ENCODE measurements around the gene ADGRA1.

The ADGRA1 gene

GRCh38 chr10:133068111-133069032, 19.4 kb upstream of the ADGRA1 start:
- Histone ChIP-seq H2BK120ac (ENCODE audit: low read depth, low read length) (no peak overlapping the region), H4K91ac (ENCODE audit: low read length) (no peak overlapping the region), H3K9me3 (ENCODE audit: control insufficient read depth, low read length) (no peaks in the 10 kb centered on the region), H2AFZ (ENCODE audit: low read depth, low read length) (no peak overlapping the region), H3K4ac (ENCODE audit: low read depth in 1 of 2, low read length in 2 of 2) (no peak overlapping the region), H3K27ac (ENCODE audit: low read length, poor library complexity, severe bottlenecking) (no peak overlapping the region), H3K9ac (ENCODE audit: low read length) (no peak overlapping the region), H3K4me2 (ENCODE audit: low read length, poor library complexity, severe bottlenecking) (no peak overlapping the region), H2BK15ac (ENCODE audit: low read depth, poor library complexity, severe bottlenecking) (no peak overlapping the region), H3K14ac (ENCODE audit: low read length in 2 of 2) (no peak overlapping the region), H3K36me3 (ENCODE audit: control insufficient read depth in 1 of 2, insufficient read depth in 2 of 2, low read depth in 1 of 2, low read length in 2 of 2) (no peaks in the 10 kb centered on the region), H3K23ac (ENCODE audit: low read length in 2 of 2) (no peak overlapping the region), H3K18ac (ENCODE audit: low read depth in 1 of 2, low read length in 2 of 2) (no peak overlapping the region), H3K27me3 (ENCODE audit: control insufficient read depth in 1 of 2, insufficient read depth in 1 of 2, low read length in 2 of 2) (peaks cover 0 to 27% of the 10 kb centered on the region in 2 experiments), H3K4me3 (ENCODE audit: insufficient read depth in 1 of 2, low read depth in 1 of 2, low read length in 2 of 2) (no peak overlapping the region), H2BK5ac (ENCODE audit: low read depth, low read length, poor library complexity, severe bottlenecking) (no peak overlapping the region), H2BK12ac (ENCODE audit: low read length in 2 of 2) (no peak overlapping the region), H3K79me1 (replicated peaks; ENCODE audit: low read length, poor library complexity, severe bottlenecking) (no peaks in the 10 kb centered on the region), H3K4me1 (ENCODE audit: control insufficient read depth, insufficient read depth, low read depth, low read length) (peaks cover 2% of the 10 kb centered on the region), H4K8ac (ENCODE audit: low read length) (no peak overlapping the region), H2AK5ac (ENCODE audit: low read length, severe bottlenecking) (no peak overlapping the region)
- DNase-seq: no peak
- WGBS: 82% methylated on average over 24 of the region's 24 CpGs

DNA sequence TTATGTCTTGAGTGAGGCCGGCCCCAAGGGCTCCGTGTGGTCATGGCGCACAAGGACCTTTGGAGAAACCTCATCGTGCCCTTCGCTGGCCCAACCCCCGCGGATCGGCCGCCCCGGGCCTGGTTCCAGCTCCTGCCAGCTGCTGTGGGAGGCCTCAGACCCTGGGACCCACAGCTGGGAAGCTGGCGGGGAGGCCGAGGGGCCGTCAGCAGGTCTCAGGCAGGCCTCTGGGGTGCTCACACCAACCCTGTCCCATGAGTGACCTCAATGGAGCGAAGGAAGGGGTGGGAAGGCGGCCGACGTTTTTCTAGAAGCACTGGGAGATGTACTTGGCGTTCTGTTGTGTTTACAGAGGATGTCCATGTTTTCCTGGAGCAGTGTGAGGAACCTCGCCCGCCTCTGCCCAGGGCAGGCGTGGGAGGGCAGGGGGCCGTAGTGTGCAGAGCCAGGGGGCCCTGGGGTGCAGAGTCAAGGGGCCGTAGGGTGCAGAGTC, 18.6 kb upstream of the ADGRA1 start:
- DNase-seq: no peak
- no peak overlapping the region for H4K91ac ChIP-seq (ENCODE audit: low read length)
- H3K4me3 ChIP-seq (ENCODE audit: insufficient read depth in 1 of 2, low read depth in 1 of 2, low read length in 2 of 2): no peak overlapping the region
- no peaks in the 10 kb centered on the region for H3K9me3 ChIP-seq (ENCODE audit: control insufficient read depth, low read length)
- no peak overlapping the region for H3K18ac ChIP-seq (ENCODE audit: low read depth in 1 of 2, low read length in 2 of 2)
- H3K4me1 ChIP-seq (ENCODE audit: control insufficient read depth, insufficient read depth, low read depth, low read length): peaks cover 2% of the 10 kb centered on the region
- no peaks in the 10 kb centered on the region for H3K36me3 ChIP-seq (ENCODE audit: control insufficient read depth in 1 of 2, insufficient read depth in 2 of 2, low read depth in 1 of 2, low read length in 2 of 2)
- H2AFZ ChIP-seq (ENCODE audit: low read depth, low read length): no peak overlapping the region
- H3K79me1 ChIP-seq (replicated peaks; ENCODE audit: low read length, poor library complexity, severe bottlenecking): no peaks in the 10 kb centered on the region
- no peak overlapping the region for H2BK120ac ChIP-seq (ENCODE audit: low read depth, low read length)
- H4K8ac ChIP-seq (ENCODE audit: low read length): no peak overlapping the region
- no peak overlapping the region for H2BK12ac ChIP-seq (ENCODE audit: low read length in 2 of 2)
- no peak overlapping the region for H3K23ac ChIP-seq (ENCODE audit: low read length in 2 of 2)
- no peak overlapping the region for H3K4me2 ChIP-seq (ENCODE audit: low read length, poor library complexity, severe bottlenecking)
- no peak overlapping the region for H3K4ac ChIP-seq (ENCODE audit: low read depth in 1 of 2, low read length in 2 of 2)
- H2AK5ac ChIP-seq (ENCODE audit: low read length, severe bottlenecking): no peak overlapping the region
- WGBS: 80% methylated on average over 23 of the region's 23 CpGs
- no peak overlapping the region for H2BK15ac ChIP-seq (ENCODE audit: low read depth, poor library complexity, severe bottlenecking)
- H2BK5ac ChIP-seq (ENCODE audit: low read depth, low read length, poor library complexity, severe bottlenecking): no peak overlapping the region
- H3K14ac ChIP-seq (ENCODE audit: low read length in 2 of 2): no peak overlapping the region
- H3K27me3 ChIP-seq (ENCODE audit: control insufficient read depth in 1 of 2, insufficient read depth in 1 of 2, low read length in 2 of 2): peaks cover 0 to 27% of the 10 kb centered on the region in 2 experiments
- no peak overlapping the region for H3K9ac ChIP-seq (ENCODE audit: low read length)
- no peak overlapping the region for H3K27ac ChIP-seq (ENCODE audit: low read length, poor library complexity, severe bottlenecking)

DNA sequence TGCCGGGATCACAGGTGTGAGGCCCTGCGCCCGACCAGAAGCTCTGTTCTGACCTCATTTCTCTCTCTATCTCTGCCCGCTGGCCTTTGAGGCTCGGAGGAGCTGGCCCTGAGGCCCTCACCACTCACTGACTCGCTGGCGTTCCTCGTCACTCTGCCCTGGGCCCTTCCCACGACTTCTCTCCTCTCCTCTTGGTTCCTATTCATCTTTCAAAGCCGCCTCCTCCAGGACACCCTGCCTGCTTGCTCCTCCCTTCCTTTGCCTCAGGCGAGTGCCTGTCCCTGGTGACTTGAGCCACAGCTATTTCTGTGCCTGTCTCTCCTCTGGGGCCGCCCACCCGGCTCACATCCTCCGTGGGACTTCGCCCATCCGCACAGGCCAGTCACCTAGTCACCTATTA, 17.3 kb upstream of the ADGRA1 start:
- Histone ChIP-seq H4K8ac (ENCODE audit: low read length) (no peak overlapping the region), H3K18ac (ENCODE audit: low read depth in 1 of 2, low read length in 2 of 2) (no peak overlapping the region)

DNA sequence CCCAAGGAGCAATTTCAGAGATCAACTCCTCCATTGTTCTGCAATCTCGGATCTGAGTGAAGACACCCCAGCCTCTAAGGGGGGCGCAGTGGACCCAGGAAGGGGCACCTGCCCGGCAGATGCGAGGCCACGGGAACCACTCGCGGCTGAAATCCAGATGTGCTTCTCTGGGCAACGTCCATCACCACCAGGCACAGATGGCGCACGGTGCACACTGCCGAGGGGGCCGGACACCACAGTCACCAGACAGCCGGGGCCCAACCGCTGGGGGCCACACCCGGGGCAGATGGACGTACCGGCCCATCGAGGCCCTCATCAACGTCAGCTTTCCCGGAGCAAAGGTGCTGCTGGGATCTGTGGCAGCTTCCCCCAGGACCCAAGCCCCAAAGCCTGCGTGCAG, 16.9 kb upstream of the ADGRA1 start:
- Histone ChIP-seq H2BK120ac (ENCODE audit: low read depth, low read length) (no peak overlapping the region), H4K8ac (ENCODE audit: low read length) (no peak overlapping the region), H3K27ac (ENCODE audit: low read length, poor library complexity, severe bottlenecking) (no peak overlapping the region), H2AK5ac (ENCODE audit: low read length, severe bottlenecking) (no peak overlapping the region), H3K14ac (ENCODE audit: low read length in 2 of 2) (no peak overlapping the region), H3K27me3 (ENCODE audit: control insufficient read depth in 1 of 2, insufficient read depth in 1 of 2, low read length in 2 of 2) (peaks cover 0 to 27% of the 10 kb centered on the region in 2 experiments), H3K9ac (ENCODE audit: low read length) (no peak overlapping the region), H2BK15ac (ENCODE audit: low read depth, poor library complexity, severe bottlenecking) (no peak overlapping the region), H2BK12ac (ENCODE audit: low read length in 2 of 2) (no peak overlapping the region), H3K23ac (ENCODE audit: low read length in 2 of 2) (no peak overlapping the region), H2BK5ac (ENCODE audit: low read depth, low read length, poor library complexity, severe bottlenecking) (no peak overlapping the region), H4K91ac (ENCODE audit: low read length) (no peak overlapping the region), H3K18ac (ENCODE audit: low read depth in 1 of 2, low read length in 2 of 2) (no peak overlapping the region), H2AFZ (ENCODE audit: low read depth, low read length) (no peak overlapping the region), H3K79me1 (replicated peaks; ENCODE audit: low read length, poor library complexity, severe bottlenecking) (no peaks in the 10 kb centered on the region), H3K4me2 (ENCODE audit: low read length, poor library complexity, severe bottlenecking) (no peak overlapping the region), H3K9me3 (ENCODE audit: control insufficient read depth, low read length) (no peaks in the 10 kb centered on the region), H3K4ac (ENCODE audit: low read depth in 1 of 2, low read length in 2 of 2) (no peak overlapping the region), H3K4me3 (ENCODE audit: insufficient read depth in 1 of 2, low read depth in 1 of 2, low read length in 2 of 2) (no peak overlapping the region), H3K36me3 (ENCODE audit: control insufficient read depth in 1 of 2, insufficient read depth in 2 of 2, low read depth in 1 of 2, low read length in 2 of 2) (no peaks in the 10 kb centered on the region), H3K4me1 (ENCODE audit: control insufficient read depth, insufficient read depth, low read depth, low read length) (peaks cover 2% of the 10 kb centered on the region)
- no peak for DNase-seq
- 84% methylated on average over 21 of the region's 21 CpGs for WGBS

More for the DNA sequence above, 17.3 kb upstream of the ADGRA1 start:
- no peak overlapping the region for H3K4me2 ChIP-seq (ENCODE audit: low read length, poor library complexity, severe bottlenecking)
- no peak overlapping the region for H3K4me3 ChIP-seq (ENCODE audit: insufficient read depth in 1 of 2, low read depth in 1 of 2, low read length in 2 of 2)
- H3K36me3 ChIP-seq (ENCODE audit: control insufficient read depth in 1 of 2, insufficient read depth in 2 of 2, low read depth in 1 of 2, low read length in 2 of 2): no peaks in the 10 kb centered on the region
- H2BK12ac ChIP-seq (ENCODE audit: low read length in 2 of 2): no peak overlapping the region
- no peaks in the 10 kb centered on the region for H3K79me1 ChIP-seq (replicated peaks; ENCODE audit: low read length, poor library complexity, severe bottlenecking)
- H4K91ac ChIP-seq (ENCODE audit: low read length): no peak overlapping the region
- no peak overlapping the region for H2BK15ac ChIP-seq (ENCODE audit: low read depth, poor library complexity, severe bottlenecking)
- DNase-seq: no peak
- no peak overlapping the region for H2BK120ac ChIP-seq (ENCODE audit: low read depth, low read length)
- peaks cover 0 to 27% of the 10 kb centered on the region in 2 experiments for H3K27me3 ChIP-seq (ENCODE audit: control insufficient read depth in 1 of 2, insufficient read depth in 1 of 2, low read length in 2 of 2)
- H3K4me1 ChIP-seq (ENCODE audit: control insufficient read depth, insufficient read depth, low read depth, low read length): peaks cover 2% of the 10 kb centered on the region
- H3K27ac ChIP-seq (ENCODE audit: low read length, poor library complexity, severe bottlenecking): no peak overlapping the region
- H3K9me3 ChIP-seq (ENCODE audit: control insufficient read depth, low read length): no peaks in the 10 kb centered on the region
- H3K14ac ChIP-seq (ENCODE audit: low read length in 2 of 2): no peak overlapping the region
- H2AFZ ChIP-seq (ENCODE audit: low read depth, low read length): no peak overlapping the region
- no peak overlapping the region for H2BK5ac ChIP-seq (ENCODE audit: low read depth, low read length, poor library complexity, severe bottlenecking)
- 73% methylated on average over 16 of the region's 16 CpGs for WGBS
- H3K4ac ChIP-seq (ENCODE audit: low read depth in 1 of 2, low read length in 2 of 2): no peak overlapping the region
- H3K23ac ChIP-seq (ENCODE audit: low read length in 2 of 2): no peak overlapping the region
- no peak overlapping the region for H2AK5ac ChIP-seq (ENCODE audit: low read length, severe bottlenecking)
- H3K9ac ChIP-seq (ENCODE audit: low read length): no peak overlapping the region

Data from mesenchymal stem cell (in vitro differentiated cells and primary cell).